Measurements from ENCODE around the gene ATXN3L.
"Not testable (repeated sequence)": the region's sequence is repeated elsewhere in the genome, so short reads cannot be mapped to it uniquely, and the experiment has no call there.

ATXN3L gene

DNA sequence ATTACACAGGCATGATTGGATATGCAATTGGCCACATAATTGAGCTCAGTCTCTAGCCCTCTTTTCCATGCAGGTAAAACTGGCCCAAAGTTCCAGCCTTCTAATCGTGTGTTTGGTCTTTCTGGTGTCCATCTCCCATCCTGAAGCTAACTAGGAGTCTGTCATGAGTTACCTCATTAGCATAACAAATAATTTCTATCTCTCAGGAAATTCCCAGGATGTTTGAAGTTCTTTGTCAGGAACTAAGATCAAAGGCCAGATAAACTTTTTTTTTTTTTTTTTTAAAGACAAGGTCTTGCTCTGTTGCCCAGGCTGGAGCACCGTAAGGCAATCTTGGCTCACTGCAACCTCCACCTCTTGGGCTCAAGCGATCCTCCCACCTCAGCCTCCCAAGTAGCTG is 15.8 kb downstream of the ATXN3L start:
- DNase-seq = no peak

- DNase-seq = not testable (repeated sequence)
Observed at GRCh38 chrX:13303248-13303647, 16.6 kb downstream of the ATXN3L start.

DNA sequence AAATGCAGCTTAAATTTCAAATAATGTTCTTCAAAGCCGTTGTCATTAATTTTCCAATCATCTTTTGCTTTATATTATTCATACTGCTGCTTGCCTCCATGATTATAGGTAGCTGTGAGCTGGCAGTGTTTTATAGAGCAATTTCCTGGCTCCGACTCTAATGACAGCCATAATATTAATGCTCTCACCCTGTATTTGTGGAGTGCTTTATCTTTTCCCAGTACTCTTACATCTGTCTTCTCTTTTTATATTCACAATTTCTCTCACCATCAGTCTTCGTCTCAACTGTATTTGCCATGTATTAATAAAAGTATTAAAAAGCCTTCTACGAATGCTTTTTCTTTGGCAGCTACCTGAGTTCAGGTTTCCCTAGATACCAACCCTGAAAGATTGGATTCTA is 21.0 kb downstream of the ATXN3L start:
- DNase-seq = peak; percentile 16

DNA sequence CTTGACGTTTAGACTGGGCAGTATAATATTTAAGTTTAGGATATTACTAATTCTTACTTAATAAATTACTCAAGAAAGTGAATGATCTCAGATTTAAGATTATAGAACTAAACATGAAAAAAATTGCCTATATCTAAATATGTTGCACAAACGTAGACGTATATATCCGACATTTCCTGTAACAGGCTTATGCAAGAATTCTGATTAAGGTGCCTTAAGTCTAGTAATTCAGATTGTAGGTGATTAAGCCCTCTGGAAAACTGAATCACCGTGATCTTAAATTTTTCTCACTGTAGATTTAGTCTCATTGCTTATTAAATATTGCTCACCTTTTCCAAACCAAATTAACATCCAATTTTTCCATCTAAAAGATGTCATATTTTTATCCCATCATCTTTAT is 24.0 kb downstream of the ATXN3L start:
- no peak for DNase-seq

DNA sequence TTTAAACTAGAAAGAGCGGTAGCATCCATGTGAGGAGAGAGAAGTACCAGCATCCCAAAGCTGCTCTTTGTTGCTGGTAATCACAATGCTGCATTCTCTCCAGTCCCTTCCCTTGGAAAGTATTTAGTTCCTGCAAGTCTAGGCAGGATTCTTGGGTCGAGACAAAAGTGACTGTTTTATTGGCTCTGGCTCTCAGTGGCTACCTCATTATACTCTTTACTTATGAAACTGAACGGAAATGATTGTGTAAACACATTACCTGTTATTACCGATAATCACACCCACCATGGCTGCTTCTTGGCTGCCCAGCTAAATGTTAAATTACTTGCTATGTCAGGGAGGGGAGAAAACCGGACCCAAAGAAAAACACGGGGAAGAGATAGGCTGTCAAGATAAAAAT is 26.2 kb downstream of the ATXN3L start:
- DNase-seq = peak; percentile 88

DNA sequence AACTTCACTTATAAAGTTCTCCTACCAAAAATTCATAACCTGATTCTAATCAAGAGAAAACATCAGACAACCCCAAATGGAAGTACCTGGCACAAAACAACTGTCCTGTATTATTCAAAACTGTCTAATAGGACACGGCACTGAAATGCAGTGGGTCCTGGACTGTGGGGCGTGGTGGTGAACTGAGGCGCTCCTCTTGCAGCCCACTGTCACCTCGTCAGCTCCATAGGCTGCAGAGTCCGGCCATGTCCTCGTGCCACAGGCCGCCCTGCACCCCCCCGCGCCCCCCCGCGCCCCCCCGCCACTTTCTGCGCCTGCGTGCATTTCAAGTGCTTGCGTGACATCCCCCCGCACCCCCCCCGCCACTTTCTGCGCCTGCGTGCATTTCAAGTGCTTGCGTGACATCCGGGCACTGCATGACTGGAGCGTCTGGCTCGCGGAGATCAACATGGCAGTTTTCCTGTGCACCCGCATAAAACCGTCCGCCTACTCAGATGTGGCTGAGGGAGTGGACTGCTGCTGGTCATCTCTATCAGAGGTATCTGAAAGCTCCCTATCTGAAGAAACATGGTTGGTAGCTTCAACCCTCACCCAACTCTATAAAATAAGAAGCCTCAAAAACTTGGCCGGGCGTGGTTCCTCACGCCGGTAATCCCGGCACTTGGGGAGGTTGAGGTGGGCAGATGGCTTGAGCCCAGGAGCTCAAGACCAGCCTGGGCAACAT is 28.8 kb downstream of the ATXN3L start:
- no peak for DNase-seq

GRCh38 chrX:13288671-13289070 is 31.2 kb downstream of the ATXN3L start:
- DNase-seq = no peak

DNA sequence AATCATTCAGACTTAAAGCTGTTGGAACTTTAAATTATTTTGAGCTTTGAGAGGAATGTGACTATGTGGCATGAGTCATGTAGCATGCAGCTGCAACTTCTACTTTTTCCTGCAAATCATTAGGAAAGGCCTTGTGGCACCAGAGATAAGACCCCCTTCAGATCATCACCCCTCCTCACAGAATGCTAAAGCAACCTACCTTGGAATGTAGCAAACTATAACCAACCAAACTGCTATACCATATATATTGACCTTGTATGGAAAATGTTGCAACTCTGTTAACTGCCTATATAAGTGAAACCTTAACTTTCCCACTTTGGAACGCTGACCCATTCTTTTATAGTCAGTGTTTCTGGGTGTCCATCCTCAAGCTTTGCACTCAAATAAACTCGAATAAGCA is 32.0 kb downstream of the ATXN3L start:
- DNase-seq = no peak

DNA sequence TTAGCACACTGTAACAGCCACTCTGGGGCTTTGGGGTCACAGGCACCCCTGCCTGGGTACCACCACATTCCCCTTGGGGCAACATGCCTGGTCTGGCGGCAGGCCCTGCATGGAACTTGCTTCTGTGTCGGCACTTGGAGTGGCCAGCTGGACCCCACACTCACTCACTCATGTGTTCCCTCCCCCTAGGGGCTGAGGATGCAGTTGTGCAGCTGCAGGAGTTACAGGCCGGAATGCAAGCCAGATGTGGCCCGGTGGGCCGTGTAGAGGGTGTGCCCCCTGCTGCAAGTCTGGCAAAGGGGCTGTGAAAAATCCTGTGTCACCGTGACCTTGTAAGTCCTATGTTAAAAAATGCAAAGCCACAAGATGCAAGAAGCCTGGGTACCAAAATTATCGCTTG is 34.2 kb downstream of the ATXN3L start:
- no peak for DNase-seq

DNA sequence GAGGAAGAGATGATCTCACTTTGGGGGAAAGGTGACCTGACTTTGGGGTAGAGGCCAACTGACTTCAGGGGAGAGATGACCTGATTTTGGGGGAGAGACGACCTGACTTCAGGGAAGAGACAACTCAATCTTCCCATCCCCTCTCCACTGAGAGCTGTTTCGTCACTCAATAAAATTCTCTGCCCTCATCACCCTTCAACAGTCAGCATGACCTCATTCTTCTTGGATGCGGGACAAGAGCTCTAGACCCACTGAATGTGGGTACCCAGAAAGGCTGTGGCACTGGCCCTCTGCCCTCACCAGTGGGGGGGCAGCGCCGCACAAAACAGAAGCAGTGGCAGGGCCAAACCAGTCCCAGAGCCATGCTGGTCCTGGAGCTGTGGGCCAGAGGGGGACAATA is 34.6 kb downstream of the ATXN3L start:
- DNase-seq = no peak

- DNase-seq = no peak
Observed at GRCh38 chrX:13284570-13284969, 35.3 kb downstream of the ATXN3L start.

GRCh38 chrX:13283950-13284546 is 35.8 kb downstream of the ATXN3L start:
- peak; percentile 11 for DNase-seq

- DNase-seq = no peak
Observed at GRCh38 chrX:13283512-13283911, 36.3 kb downstream of the ATXN3L start.

DNA sequence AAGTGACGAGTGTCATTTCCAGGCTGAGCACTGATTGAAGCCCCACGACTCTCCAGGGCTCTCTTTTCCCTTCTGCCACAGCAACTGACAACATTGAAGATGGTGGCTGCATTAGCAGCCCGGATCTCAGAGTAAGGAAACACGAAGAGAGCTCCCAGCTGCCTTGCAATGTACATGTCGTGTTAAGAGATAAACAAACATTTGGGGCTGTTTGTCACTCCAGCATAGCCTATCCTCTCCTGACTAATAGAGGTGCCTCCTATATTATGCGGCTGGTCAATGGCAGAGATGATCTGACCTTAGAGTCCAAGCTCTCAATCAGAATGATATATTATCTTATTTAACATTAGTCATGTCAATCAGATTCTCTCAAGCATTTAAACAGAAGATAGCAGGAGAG is 38.6 kb downstream of the ATXN3L start:
- DNase-seq = no peak

GRCh38 chrX:13279279-13280018 is 40.4 kb downstream of the ATXN3L start:
- no peak for DNase-seq

GRCh38 chrX:13277539-13277938 is 42.3 kb downstream of the ATXN3L start:
- DNase-seq = no peak

DNA sequence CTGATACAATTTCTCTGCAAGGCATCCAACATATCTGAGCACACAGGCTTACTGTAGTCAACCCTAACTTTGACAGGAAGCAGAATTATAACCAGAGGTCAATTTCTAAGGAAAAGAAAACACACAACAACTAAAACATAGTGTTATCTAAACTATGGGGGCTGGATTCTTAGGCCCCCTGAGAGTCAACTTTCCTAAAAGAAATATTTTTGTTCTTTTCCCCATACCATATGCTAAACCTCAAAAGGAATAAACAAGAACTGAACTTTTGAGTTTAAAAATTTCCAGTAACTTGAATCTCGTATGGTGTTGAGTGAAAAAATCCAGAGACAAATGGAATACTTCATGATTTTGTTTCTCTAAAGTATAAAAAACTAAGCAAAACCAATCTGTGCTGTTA is 42.9 kb downstream of the ATXN3L start:
- no peak for DNase-seq

- DNase-seq = no peak
Observed at GRCh38 chrX:13275031-13275430, 44.8 kb downstream of the ATXN3L start.

- DNase-seq = no peak
Observed at GRCh38 chrX:13272426-13272825, 47.4 kb downstream of the ATXN3L start.

DNA sequence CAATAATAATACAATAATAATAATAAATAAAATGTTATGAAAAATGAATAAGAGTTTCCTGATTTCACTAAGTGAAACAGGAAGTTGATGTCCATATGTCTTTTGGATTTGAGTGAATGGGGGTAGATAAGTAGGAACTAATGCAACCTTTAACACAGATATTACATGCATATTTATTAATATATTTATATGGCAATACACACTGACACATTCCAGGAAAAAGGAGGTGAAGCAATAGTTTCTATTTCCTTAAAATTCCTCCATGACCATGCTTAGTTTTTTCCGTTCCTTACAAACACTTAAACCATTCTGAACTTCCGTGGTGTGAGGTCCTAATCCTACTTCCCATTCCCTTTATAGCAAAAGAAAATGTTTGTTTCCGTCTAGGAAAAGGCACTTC is 48.3 kb downstream of the ATXN3L start:
- DNase-seq = no peak

DNA sequence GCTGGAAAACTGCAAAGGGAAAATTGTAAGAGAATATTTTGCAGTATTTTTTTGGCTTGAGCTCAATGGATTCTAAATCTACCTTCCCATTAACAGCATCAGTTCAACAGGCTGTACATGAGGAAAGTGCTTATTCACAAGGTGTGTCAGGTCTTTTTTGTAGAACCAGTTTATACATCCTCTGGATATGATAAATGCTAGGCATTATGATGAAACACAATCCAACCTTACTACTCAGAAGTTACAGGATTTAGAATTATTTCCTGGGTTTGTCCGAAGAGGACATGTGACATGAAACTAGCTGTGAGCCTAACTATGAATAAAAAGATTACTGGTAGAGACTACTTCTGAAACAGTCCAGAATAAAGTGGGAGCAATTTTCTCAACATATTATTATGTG is 49.5 kb downstream of the ATXN3L start:
- DNase-seq = no peak

GRCh38 chrX:13268874-13269273 is 51.0 kb downstream of the ATXN3L start:
- no peak for DNase-seq
